Activated CD8-positive, alpha-beta memory T cell treated with anti-CD3 and anti-CD28 coated beads for 4 hours (primary cell): Measurements from ENCODE around the gene CAMK1G.

Source experiments
- DNase-seq, 2 donors: peaks; one replicate each; pipeline ENCODE4 v3.0.0-alpha.2; 2020; ENCODE audit warnings: low read depth in 2 of 2

CAMK1G gene

DNA sequence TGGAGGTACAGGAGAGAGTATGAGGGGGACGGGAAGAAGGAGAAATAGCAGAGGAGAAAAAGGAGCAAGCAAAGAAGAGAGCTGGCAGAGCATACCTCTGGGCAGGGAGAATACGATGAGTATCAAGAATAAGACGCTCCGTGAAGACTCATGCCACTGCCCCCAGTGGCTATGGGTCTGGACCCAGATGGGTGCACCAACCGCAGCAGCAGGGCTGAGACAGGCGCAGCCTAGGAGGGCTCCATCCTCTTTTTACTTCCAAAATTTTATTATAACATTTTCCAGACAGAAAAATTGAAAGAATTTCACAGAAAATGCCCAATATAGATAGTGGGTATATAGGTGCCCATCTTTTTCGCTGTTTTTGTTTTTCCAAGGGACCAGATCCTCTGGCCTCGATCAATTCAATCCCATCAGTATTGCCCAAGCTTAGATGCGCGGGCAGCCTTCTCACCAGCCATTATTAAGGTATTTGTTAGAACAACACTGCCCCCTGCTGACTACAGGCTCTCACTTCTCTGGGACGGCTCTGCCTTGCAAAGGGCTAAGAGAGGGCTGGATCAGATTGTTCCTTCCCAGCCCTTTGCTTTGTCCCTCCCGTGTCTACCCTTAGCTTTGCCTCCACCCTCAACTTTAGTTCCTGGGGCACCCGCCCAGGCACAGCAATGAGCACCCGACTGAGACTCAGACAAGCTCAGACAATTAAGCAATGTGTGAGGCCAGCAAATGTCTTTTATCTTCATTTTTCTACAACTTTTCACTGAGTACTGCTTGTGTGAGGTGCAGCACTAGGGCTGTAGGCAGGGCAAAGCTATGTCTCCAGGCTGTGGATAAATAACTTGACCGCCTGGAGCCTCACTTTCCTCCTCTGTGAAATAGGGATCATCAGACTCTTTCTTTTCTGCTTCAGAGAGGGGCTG is 17.5 kb upstream of the CAMK1G start:
- peak; percentile 30 to 47 for DNase-seq

GRCh38 chr1:209567698-209568175 is 15.8 kb upstream of the CAMK1G start:
- DNase-seq = no peak

- peak; percentile 50 to 54 for DNase-seq
Measured at GRCh38 chr1:209569455-209570207, 13.9 kb upstream of the CAMK1G start.

- DNase-seq = no peak
Measured at GRCh38 chr1:209570743-209571142, 12.8 kb upstream of the CAMK1G start.

GRCh38 chr1:209576392-209577197 is 6.9 kb upstream of the CAMK1G start:
- DNase-seq = peak; percentile 30 to 33

DNA sequence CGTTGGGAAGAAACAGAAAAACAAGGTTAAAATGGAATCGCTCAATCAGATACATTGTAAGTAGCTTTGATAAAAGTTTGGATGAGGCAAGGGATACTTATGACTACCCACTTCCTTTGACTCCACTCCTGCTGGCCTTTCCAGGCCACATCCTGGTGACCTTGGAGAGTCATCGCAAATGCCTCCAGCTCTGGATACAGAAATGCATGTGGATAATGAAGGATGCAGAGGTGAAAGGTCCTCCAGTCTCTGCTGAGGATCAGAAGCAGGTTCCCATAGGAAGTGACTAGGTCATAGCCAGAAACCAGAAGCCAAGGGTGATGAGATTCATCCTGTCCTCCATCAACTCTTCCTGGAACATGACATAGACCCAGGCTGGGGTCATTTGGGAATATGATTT is 6.2 kb upstream of the CAMK1G start:
- no peak for DNase-seq

DNA sequence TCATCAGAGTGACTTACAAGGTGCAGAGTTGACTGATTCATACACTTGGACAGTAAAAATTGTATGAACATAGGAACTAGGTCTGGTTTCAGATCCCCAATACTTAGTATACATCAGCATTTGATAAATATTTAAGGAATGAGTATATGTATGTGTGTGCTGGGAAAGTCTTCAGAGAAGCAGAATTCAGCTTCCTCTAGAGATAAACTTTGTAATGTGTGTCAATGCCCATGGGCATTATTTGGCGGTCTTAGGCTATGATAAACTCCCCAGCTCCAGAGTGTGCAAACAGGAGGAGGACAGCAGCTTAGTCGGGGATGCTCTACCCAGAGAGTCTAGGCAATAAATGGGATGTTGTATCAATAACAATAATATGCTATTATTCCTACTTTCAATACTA is 2.9 kb upstream of the CAMK1G start:
- DNase-seq = no peak

GRCh38 chr1:209584231-209584672 is 738 bp downstream of the CAMK1G start:
- DNase-seq = no peak

- no peak for DNase-seq
Measured at GRCh38 chr1:209585197-209585596, 1.7 kb downstream of the CAMK1G start.

GRCh38 chr1:209585672-209586071 is 2.2 kb downstream of the CAMK1G start:
- DNase-seq = no peak

GRCh38 chr1:209586221-209586740 is 2.8 kb downstream of the CAMK1G start:
- no peak for DNase-seq

GRCh38 chr1:209587789-209588188 is 4.3 kb downstream of the CAMK1G start:
- no peak for DNase-seq

DNA sequence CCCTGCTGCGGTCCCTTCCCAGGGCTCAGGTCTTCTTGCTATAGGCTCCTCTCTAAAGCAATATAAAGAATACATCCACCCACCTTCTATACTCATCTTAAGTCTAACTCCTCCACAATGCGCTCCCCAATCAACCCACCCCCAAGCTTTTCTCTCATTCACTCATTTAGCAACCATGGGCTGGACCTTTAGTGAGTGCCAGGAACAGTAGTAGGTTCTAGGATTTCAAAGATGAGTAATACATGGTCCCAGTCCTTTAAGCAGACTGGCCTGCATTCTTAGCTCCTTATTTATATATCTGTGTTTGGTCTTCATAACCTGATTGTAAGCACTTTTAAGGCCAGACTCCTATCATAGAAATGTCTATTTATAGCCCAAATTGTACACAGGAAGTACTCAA is 5.9 kb downstream of the CAMK1G start:
- DNase-seq = no peak

DNA sequence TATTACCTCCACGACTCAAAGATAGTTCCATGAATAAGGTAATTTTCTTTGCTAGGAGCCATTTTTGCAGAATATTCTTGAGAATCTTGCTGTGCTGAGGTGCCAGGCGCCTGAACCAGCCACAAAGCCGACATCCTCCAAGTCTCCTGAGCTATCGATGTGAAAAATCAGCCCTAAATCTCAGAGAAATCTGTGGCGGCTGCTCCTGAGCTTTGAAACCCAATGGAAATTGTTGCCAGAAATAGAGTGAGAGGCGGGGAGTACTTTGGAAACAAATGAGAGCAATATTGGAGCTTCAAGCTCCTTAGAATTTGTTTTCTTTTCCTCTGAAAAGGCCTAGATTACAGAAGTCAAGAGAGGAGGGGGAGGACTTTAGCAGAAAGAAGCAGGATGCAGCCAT is 6.3 kb downstream of the CAMK1G start:
- DNase-seq = no peak

DNA sequence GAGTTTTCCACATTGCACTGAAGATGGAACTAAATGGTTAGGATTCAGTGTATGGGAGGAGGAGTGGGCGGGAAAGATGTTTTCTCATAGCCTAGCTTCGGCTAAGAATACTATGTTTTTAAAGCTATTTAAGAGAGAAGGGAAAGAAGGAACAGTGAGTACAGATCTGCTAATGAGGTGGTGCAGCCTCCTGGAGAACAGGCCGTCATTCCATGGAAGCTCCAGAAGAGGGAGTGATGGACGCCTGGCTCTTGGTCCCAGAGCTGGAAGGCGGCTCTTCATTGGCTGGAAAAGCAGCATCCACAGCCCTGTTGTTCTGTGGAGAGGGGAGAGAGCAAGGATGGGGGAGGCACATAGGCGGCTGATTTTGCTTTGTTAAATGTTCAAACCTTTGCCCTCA is 6.9 kb downstream of the CAMK1G start:
- DNase-seq = no peak

- no peak for DNase-seq
Measured at GRCh38 chr1:209593747-209594146, 10.2 kb downstream of the CAMK1G start.

GRCh38 chr1:209594440-209594839 is 10.9 kb downstream of the CAMK1G start:
- DNase-seq = no peak

DNA sequence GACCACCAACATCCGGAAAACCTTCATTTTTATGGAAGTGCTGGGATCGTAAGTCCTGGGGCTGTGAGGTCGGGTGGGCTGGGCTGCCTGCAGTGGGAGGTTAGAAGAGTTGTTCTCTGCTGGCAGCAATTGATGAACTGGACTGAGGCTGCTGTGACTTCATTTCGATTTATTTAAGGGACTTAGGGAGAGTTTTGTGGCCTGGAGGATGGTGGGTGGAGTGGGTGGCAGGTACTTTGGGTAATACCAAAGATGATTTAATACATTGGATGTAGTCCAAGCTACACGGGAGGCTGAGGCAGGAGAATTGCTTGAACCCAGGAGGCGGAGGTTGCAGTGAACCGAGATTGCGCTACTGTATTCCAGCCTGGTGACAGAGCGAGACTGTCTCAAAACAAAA is 11.5 kb downstream of the CAMK1G start:
- DNase-seq = no peak

- DNase-seq = no peak
Measured at GRCh38 chr1:209595599-209596285, 12.2 kb downstream of the CAMK1G start.

DNA sequence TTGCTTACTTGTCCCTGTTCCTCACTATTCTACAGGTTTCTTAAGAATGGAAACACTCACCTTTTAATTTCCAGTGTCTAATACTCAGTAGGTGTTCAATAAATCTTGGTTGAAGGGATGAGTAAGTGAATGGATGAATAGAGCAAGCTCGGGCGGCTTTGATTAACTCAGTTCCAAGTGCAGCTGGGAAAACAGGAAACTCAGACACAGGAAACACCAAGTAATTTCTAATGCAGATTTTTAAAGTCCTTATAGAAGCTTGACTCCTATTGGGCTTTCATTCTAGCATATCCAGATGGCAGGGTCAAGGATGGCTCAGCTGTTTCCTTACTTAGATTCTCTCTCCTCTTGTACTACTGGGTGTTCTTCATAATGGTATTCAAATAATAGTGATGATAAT is 14.0 kb downstream of the CAMK1G start:
- DNase-seq = no peak

DNA sequence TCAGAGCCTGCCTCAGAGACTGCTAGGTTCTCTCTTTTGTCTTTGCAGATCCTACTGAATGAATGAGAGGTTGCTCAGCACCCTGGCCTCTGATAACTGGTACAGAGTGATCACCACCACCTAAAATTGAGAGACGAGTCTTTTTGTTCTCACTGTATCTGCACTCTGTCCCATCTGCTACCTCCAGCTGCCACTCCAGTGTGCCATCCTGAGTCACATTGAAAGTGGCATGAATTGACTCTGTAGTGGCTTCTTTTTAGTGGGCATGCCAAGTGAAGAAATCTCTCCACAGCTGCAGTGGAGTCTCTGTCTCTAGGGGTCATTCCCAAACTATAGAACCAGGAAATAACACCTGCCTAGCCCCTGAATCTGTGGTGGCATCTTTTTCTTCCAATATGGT is 14.7 kb downstream of the CAMK1G start:
- DNase-seq = no peak
